Activated CD8-positive, alpha-beta memory T cell treated with anti-CD3 and anti-CD28 coated beads for 4 hours (primary cell): ENCODE measurements around the gene CACNA1C.
"Not testable (repeated sequence)": the region's sequence is repeated elsewhere in the genome, so short reads cannot be mapped to it uniquely, and the experiment has no call there.

ENCODE experiments used
- DNase-seq, 2 donors: peaks; one replicate each; pipeline ENCODE4 v3.0.0-alpha.2; 2020; ENCODE audit warnings: low read depth in 2 of 2

The CACNA1C gene

GRCh38 chr12:2739069-2739468, 686.3 kb downstream of the CACNA1C start:
- no peak for DNase-seq

GRCh38 chr12:2739832-2740641, 687.2 kb downstream of the CACNA1C start:
- no peak for DNase-seq

GRCh38 chr12:2742037-2742436, 689.2 kb downstream of the CACNA1C start:
- not testable (repeated sequence) for DNase-seq

- no peak for DNase-seq
Measured at GRCh38 chr12:2743478-2743877, 690.7 kb downstream of the CACNA1C start.

GRCh38 chr12:2745655-2746054, 692.9 kb downstream of the CACNA1C start:
- no peak for DNase-seq
